PC-3 (cell line): ENCODE results near the gene FBXO42. TPM values are rescaled to one million over a fixed set of nuclear protein-coding genes. Genes with fewer than 3 reads are reported as not detected.

Source experiments
- ATAC-seq: fragments of 200-7000 bp; cut with Tn5 transposase; 2 replicates; pipeline ENCODE4 v1.9.1; 2020; ENCODE audit warnings: mild to moderate bottlenecking, moderate library complexity
- BruUV-seq: library from RNA; stranded (reverse); fragments of 400-500 nt; replicated peaks from 2 replicates; lab custom pipeline; 2021; lab: Mats Ljungman, UMichigan
- CTCF ChIA-PET: fragments of 300-600 bp; sonication (Branson Sonifier 250); formaldehyde crosslinking; loops from one replicate; lab custom pipeline; 2022; ENCODE audit warnings: antibody characterized with exemption; lab: Charles Lee
- POLR2A ChIA-PET: fragments of 300-600 bp; sonication (Branson Sonifier 250); formaldehyde crosslinking; loops from one replicate; lab custom pipeline; 2022; ENCODE audit warnings: antibody characterized with exemption; ENCODE audit not compliant: unreplicated experiment; lab: Charles Lee
- DNase-seq: peaks from one replicate; pipeline ENCODE4 v3.0.0-alpha.2; 2015
- H2AFZ ChIP-seq: fragments of 300-600 bp; sonication (generic); 2 replicates; pipeline ENCODE4 v1.6.0; 2016; ENCODE audit warnings: antibody characterized with exemption, low read length
- H3F3A ChIP-seq: fragments of 300-600 bp; sonication (generic); one replicate; pipeline ENCODE4 v1.6.0; 2017; ENCODE audit warnings: antibody characterized with exemption, low read length, control low read depth, mild to moderate bottlenecking; ENCODE audit not compliant: unreplicated experiment
- H3K27ac ChIP-seq: fragments of 300-600 bp; sonication (generic); 2 replicates; pipeline ENCODE4 v1.5.1; 2016; ENCODE audit warnings: mild to moderate bottlenecking, low read length
- H3K27me3 ChIP-seq: fragments of 300-600 bp; sonication (generic); 2 replicates; pipeline ENCODE4 v1.6.1; 2016; ENCODE audit warnings: low read length, mixed read lengths
- H3K36me3 ChIP-seq: fragments of 300-600 bp; sonication (generic); 2 replicates; pipeline ENCODE4 v1.6.1; 2016; ENCODE audit warnings: low read depth, mixed run types, low read length, mixed read lengths
- H3K4me1 ChIP-seq: fragments of 300-600 bp; sonication (generic); 2 replicates; pipeline ENCODE4 v1.5.1; 2016; ENCODE audit warnings: low read length; ENCODE audit not compliant: insufficient read depth
- H3K4me2 ChIP-seq: fragments of 300-600 bp; sonication (generic); 2 replicates; pipeline ENCODE4 v1.6.0; 2016; ENCODE audit warnings: low read length
- H3K4me3 ChIP-seq: fragments of 300-600 bp; sonication (generic); 2 replicates; pipeline ENCODE4 v1.5.1; 2016; ENCODE audit warnings: mild to moderate bottlenecking, low read length, mixed read lengths
- H3K79me2 ChIP-seq: fragments of 300-600 bp; sonication (generic); 2 replicates; pipeline ENCODE4 v1.6.1; 2017; ENCODE audit warnings: low read length, mixed read lengths
- H3K9ac ChIP-seq: fragments of 300-600 bp; sonication (generic); 2 replicates; pipeline ENCODE4 v1.6.0; 2016; ENCODE audit warnings: mild to moderate bottlenecking, low read length
- H3K9me2 ChIP-seq: fragments of 300-600 bp; sonication (generic); replicated peaks from 2 replicates; pipeline ENCODE4 v1.6.1; 2016; ENCODE audit warnings: mixed run types, low read length, mixed read lengths
- H3K9me3 ChIP-seq: fragments of 300-600 bp; sonication (generic); 2 replicates; pipeline ENCODE4 v1.6.1; 2016; ENCODE audit warnings: low read length, mixed read lengths
- H4K20me1 ChIP-seq: fragments of 300-600 bp; sonication (generic); 2 replicates; pipeline ENCODE4 v1.6.1; 2016; ENCODE audit warnings: low read length, mixed read lengths
- CTCF ChIP-seq: fragments of 300-600 bp; sonication (generic); conservative IDR thresholded peaks from 2 replicates; pipeline ENCODE4 v1.5.1; 2017; ENCODE audit warnings: antibody characterized with exemption, low read depth, mild to moderate bottlenecking, low read length
- EZH2 ChIP-seq: fragments of 300-600 bp; sonication (generic); IDR thresholded peaks from one replicate; pipeline ENCODE4 v1.6.1; 2017; ENCODE audit warnings: antibody characterized with exemption, mild to moderate bottlenecking, low read length; ENCODE audit not compliant: unreplicated experiment
- EZH2phosphoT487 ChIP-seq: fragments of 300-600 bp; sonication (generic); IDR thresholded peaks from 2 replicates; pipeline ENCODE4 v1.6.1; 2018; ENCODE audit warnings: mild to moderate bottlenecking, antibody characterized with exemption, low read length, borderline replicate concordance
- intact Hi-C: fragments of 100-400 bp; cut with micrococcal nuclease; formaldehyde crosslinking; loops from 2 replicates; pipeline ENCODE4 v1.9.0; 2023
- total RNA-seq: library from RNA; depleted of rRNA; stranded (reverse); fragments of >200 nt; gene quantifications from 2 replicates; pipeline ENCODE4 v1.2.3, GENCODE V29; 2014

The FBXO42 gene
- total RNA-seq, 1 experiment from 2014 or later: 16.0 TPM

GRCh38 chr1:16275591-16275990, 76.7 kb downstream of the FBXO42 start:
- Histone ChIP-seq H3K9me2 (no peaks in the 10 kb centered on the region), H3K27me3 (no peaks in the 10 kb centered on the region), H3K4me1 (no peaks in the 10 kb centered on the region), H2AFZ (no peak overlapping the region), H3K4me3 (no peak overlapping the region), H3K9ac (no peak overlapping the region), H3F3A (no peaks in the 10 kb centered on the region), H4K20me1 (no peaks in the 10 kb centered on the region), H3K9me3 (no peaks in the 10 kb centered on the region), H3K79me2 (peaks cover 4% of the 10 kb centered on the region; the same call in 1 of the 2 replicates), H3K27ac (no peak overlapping the region), H3K36me3 (no peaks in the 10 kb centered on the region), H3K4me2 (no peak overlapping the region)
- DNase-seq (no peak), ATAC-seq (no peak)
- no peak for TF ChIP-seq EZH2
- intact Hi-C loops: no loop called here
- POLR2A ChIA-PET: no interaction called here
- CTCF ChIA-PET: no interaction called here
- BruUV-seq: no TSS peak

- H2AFZ ChIP-seq: no peak overlapping the region
- H3K9ac ChIP-seq: no peak overlapping the region
- no peak overlapping the region for H3K4me3 ChIP-seq
- H3K79me2 ChIP-seq: peaks cover 4% of the 10 kb centered on the region; the same call in 1 of the 2 replicates
- H3K27me3 ChIP-seq: no peaks in the 10 kb centered on the region
- POLR2A ChIA-PET: no interaction called here
- H4K20me1 ChIP-seq: no peaks in the 10 kb centered on the region
- no peak for TF ChIP-seq EZH2
- TF ChIP-seq CTCF: no peak
- no peak for TF ChIP-seq EZH2phosphoT487
- H3F3A ChIP-seq: no peaks in the 10 kb centered on the region
- ATAC-seq (no peak), DNase-seq (no peak)
- H3K9me2 ChIP-seq: no peaks in the 10 kb centered on the region
- intact Hi-C loops: no loop called here
- CTCF ChIA-PET: no interaction called here
- BruUV-seq: no TSS peak
- no peak overlapping the region for H3K27ac ChIP-seq
- H3K9me3 ChIP-seq: no peaks in the 10 kb centered on the region
- no peak overlapping the region for H3K4me2 ChIP-seq
- H3K4me1 ChIP-seq: no peaks in the 10 kb centered on the region
- H3K36me3 ChIP-seq: no peaks in the 10 kb centered on the region
Measured at GRCh38 chr1:16267690-16268180, 84.5 kb downstream of the FBXO42 start.

GRCh38 chr1:16266411-16267118, 85.7 kb downstream of the FBXO42 start:
- Histone ChIP-seq H4K20me1 (no peaks in the 10 kb centered on the region), H3K27ac (no peak overlapping the region), H3K4me2 (no peak overlapping the region), H3K9me3 (no peaks in the 10 kb centered on the region), H3K79me2 (peaks cover 4% of the 10 kb centered on the region; the same call in 1 of the 2 replicates), H3K27me3 (no peaks in the 10 kb centered on the region), H3K4me1 (no peaks in the 10 kb centered on the region), H3K9ac (no peak overlapping the region), H3K9me2 (no peaks in the 10 kb centered on the region), H3K36me3 (no peaks in the 10 kb centered on the region), H3K4me3 (no peak overlapping the region), H2AFZ (no peak overlapping the region), H3F3A (no peaks in the 10 kb centered on the region)
- POLR2A ChIA-PET: no interaction called here
- ATAC-seq (no peak), DNase-seq (no peak)
- BruUV-seq: no TSS peak
- no peak for TF ChIP-seq EZH2
- intact Hi-C loops: no loop called here
- CTCF ChIA-PET: no interaction called here
